Measurements from ENCODE around the gene JAKMIP1.
"Not testable (repeated sequence)": the region's sequence is repeated elsewhere in the genome, so short reads cannot be mapped to it uniquely, and the experiment has no call there.

The JAKMIP1 gene

DNA sequence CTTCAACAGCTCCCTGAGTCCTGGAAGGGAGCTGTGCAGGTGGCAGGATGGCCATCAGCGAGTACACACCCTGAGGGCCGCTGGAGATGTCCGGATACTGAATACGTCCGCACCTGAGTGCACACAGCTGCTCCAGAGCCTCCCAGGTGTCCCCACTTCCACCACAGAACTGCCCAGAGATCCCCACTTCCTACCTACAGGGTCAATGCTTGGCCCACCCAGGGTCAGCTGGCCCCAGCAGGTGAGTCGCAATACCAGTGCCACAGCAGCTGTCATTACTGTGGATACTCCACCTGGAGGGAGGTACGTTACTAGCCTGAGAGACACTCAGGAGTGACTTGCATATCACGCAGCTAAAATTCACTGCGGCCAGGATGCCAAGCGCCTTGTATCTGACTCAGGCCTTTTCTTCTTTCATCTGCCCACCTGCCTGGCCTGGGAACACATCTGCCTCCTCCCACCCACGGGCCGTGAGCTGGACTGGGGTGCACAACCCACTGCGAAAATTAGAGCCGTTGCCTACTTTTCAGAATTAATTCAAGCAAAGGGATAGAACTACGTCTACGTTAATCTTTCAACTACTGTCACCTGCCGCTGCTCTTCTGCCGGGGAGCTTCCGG lies 191.5 kb downstream of the JAKMIP1 start:
- Histone ChIP-seq H3K4me3 (ENCODE audit: low read length) (no peak overlapping the region), H3K4me1 (ENCODE audit: control insufficient read depth, low read length) (no peaks in the 10 kb centered on the region), H3K27me3 (ENCODE audit: control insufficient read depth, low read length) (no peaks in the 10 kb centered on the region), H3K9me3 (ENCODE audit: control insufficient read depth, insufficient read depth, low read length) (peaks cover 12% of the 10 kb centered on the region; the same call in 1 of the 2 replicates), H3F3A (ENCODE audit: control insufficient read depth, insufficient read depth) (no peaks in the 10 kb centered on the region), H3K4me2 (ENCODE audit: low read length) (no peak overlapping the region), H3K9me2 (replicated peaks; ENCODE audit: control insufficient read depth, low read length) (no peaks in the 10 kb centered on the region), H3K79me2 (ENCODE audit: control insufficient read depth, low read length) (no peaks in the 10 kb centered on the region), H3K27ac (ENCODE audit: low read depth, low read length) (no peak overlapping the region), H3K36me3 (ENCODE audit: control insufficient read depth, low read length) (no peaks in the 10 kb centered on the region), H4K20me1 (ENCODE audit: control insufficient read depth, insufficient read depth, low read depth, low read length) (no peaks in the 10 kb centered on the region)
- no peak for TF ChIP-seq EZH2phosphoT487 (IDR thresholded peaks at IDR 0.05; ENCODE audit: borderline replicate concordance, low read length)
- TF ChIP-seq, protein P1, sequence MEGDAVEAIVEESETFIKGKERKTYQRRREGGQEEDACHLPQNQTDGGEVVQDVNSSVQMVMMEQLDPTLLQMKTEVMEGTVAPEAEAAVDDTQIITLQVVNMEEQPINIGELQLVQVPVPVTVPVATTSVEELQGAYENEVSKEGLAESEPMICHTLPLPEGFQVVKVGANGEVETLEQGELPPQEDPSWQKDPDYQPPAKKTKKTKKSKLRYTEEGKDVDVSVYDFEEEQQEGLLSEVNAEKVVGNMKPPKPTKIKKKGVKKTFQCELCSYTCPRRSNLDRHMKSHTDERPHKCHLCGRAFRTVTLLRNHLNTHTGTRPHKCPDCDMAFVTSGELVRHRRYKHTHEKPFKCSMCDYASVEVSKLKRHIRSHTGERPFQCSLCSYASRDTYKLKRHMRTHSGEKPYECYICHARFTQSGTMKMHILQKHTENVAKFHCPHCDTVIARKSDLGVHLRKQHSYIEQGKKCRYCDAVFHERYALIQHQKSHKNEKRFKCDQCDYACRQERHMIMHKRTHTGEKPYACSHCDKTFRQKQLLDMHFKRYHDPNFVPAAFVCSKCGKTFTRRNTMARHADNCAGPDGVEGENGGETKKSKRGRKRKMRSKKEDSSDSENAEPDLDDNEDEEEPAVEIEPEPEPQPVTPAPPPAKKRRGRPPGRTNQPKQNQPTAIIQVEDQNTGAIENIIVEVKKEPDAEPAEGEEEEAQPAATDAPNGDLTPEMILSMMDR (IDR thresholded peaks at IDR 0.05; ENCODE audit: low read depth, low read length, poor library complexity, severe bottlenecking): no peak

DNA sequence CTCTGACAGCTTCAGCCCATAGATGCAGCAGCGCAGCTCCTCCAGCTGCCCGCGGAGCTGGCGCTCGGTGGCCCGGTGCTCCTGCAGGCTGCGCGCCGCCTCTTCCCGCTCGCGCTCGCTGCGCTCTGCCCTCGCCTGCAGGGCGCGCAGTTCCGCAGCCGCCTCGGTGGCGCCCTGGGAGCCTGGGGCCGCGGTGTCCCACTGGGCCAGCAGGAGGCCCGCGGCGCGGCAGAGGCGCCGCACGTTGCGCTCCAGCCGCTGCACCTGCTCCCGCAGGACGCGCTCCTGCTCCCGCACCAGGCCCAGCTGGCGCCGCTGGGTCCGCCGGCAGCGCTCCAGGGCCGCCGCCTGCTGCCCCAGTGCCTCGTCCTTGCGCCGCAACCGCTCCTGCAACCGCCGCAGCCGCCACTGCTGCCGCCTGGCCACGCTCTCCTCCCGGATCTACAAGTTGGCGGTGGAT lies 192.2 kb downstream of the JAKMIP1 start:
- no peak overlapping the region for H3K4me2 ChIP-seq (ENCODE audit: low read length)
- H3K27ac ChIP-seq (ENCODE audit: low read depth, low read length): no peak overlapping the region
- H3F3A ChIP-seq (ENCODE audit: control insufficient read depth, insufficient read depth): no peaks in the 10 kb centered on the region
- H4K20me1 ChIP-seq (ENCODE audit: control insufficient read depth, insufficient read depth, low read depth, low read length): no peaks in the 10 kb centered on the region
- no peaks in the 10 kb centered on the region for H3K9me2 ChIP-seq (replicated peaks; ENCODE audit: control insufficient read depth, low read length)
- peaks cover 15% of the 10 kb centered on the region; the same call in 1 of the 2 replicates for H3K9me3 ChIP-seq (ENCODE audit: control insufficient read depth, insufficient read depth, low read length)
- no peak overlapping the region for H3K4me3 ChIP-seq (ENCODE audit: low read length)
- H3K27me3 ChIP-seq (ENCODE audit: control insufficient read depth, low read length): no peaks in the 10 kb centered on the region
- H3K79me2 ChIP-seq (ENCODE audit: control insufficient read depth, low read length): no peaks in the 10 kb centered on the region
- no peaks in the 10 kb centered on the region for H3K4me1 ChIP-seq (ENCODE audit: control insufficient read depth, low read length)
- H3K36me3 ChIP-seq (ENCODE audit: control insufficient read depth, low read length): no peaks in the 10 kb centered on the region
- TF ChIP-seq, protein P1 (IDR thresholded peaks at IDR 0.05; ENCODE audit: low read depth, low read length, poor library complexity, severe bottlenecking): no peak
- no peak for TF ChIP-seq EZH2phosphoT487 (IDR thresholded peaks at IDR 0.05; ENCODE audit: borderline replicate concordance, low read length)

DNA sequence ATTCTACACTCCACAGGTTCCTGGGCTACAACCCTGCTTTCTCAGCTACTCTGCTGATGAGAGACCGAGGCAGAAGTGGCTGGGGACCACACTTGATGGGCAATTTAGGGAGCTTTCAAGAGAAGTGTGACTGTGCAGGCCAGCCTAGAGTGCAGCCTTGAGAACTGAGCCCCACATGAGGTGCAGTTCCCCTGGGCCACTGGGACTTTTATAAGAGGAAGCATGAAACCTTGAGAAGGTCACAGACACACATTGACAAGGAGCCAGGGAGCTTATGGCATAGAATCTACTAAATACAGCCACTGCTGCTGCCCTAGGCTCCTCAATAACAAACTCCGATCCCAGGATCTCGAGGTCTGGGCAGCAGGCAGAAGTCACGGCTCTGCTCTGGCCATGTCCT lies 195.2 kb downstream of the JAKMIP1 start:
- Histone ChIP-seq H4K20me1 (ENCODE audit: control insufficient read depth, insufficient read depth, low read depth, low read length) (no peaks in the 10 kb centered on the region), H3K4me1 (ENCODE audit: control insufficient read depth, low read length) (no peaks in the 10 kb centered on the region), H3K4me2 (ENCODE audit: low read length) (no peak overlapping the region), H3K27ac (ENCODE audit: low read depth, low read length) (no peak overlapping the region), H3K4me3 (ENCODE audit: low read length) (no peak overlapping the region), H3K27me3 (ENCODE audit: control insufficient read depth, low read length) (no peaks in the 10 kb centered on the region), H3K9me2 (replicated peaks; ENCODE audit: control insufficient read depth, low read length) (no peaks in the 10 kb centered on the region), H3K79me2 (ENCODE audit: control insufficient read depth, low read length) (no peaks in the 10 kb centered on the region), H3K36me3 (ENCODE audit: control insufficient read depth, low read length) (no peaks in the 10 kb centered on the region), H3F3A (ENCODE audit: control insufficient read depth, insufficient read depth) (no peaks in the 10 kb centered on the region), H3K9me3 (ENCODE audit: control insufficient read depth, insufficient read depth, low read length) (peaks cover 15% of the 10 kb centered on the region; the same call in 1 of the 2 replicates)
- no peak for TF ChIP-seq EZH2phosphoT487 (IDR thresholded peaks at IDR 0.05; ENCODE audit: borderline replicate concordance, low read length)
- TF ChIP-seq, protein P1 (IDR thresholded peaks at IDR 0.05; ENCODE audit: low read depth, low read length, poor library complexity, severe bottlenecking): no peak

DNA sequence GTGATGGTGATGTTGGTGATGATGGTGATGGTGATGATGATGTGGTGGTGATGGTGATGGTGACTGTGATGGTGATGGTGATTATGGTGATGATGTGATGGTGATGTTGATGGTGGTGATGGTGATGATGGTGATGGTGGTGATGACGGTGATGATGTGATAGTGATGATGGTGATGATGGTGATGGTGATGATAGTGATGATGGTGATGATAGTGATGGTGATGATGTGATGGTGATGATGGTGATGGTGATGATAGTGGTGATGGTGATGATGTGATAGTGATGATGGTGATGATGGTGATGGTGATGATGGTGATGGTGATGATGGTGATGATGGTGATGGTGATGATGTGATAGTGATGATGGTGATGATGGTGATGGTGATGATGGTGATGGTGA lies 196.9 kb downstream of the JAKMIP1 start:
- not testable (repeated sequence) for H3K79me2 ChIP-seq (ENCODE audit: control insufficient read depth, low read length); H3K4me1 ChIP-seq (ENCODE audit: control insufficient read depth, low read length); H3F3A ChIP-seq (ENCODE audit: control insufficient read depth, insufficient read depth); H3K36me3 ChIP-seq (ENCODE audit: control insufficient read depth, low read length); H3K9me2 ChIP-seq (replicated peaks; ENCODE audit: control insufficient read depth, low read length); H4K20me1 ChIP-seq (ENCODE audit: control insufficient read depth, insufficient read depth, low read depth, low read length); H3K27me3 ChIP-seq (ENCODE audit: control insufficient read depth, low read length); H3K4me2 ChIP-seq (ENCODE audit: low read length); H3K4me3 ChIP-seq (ENCODE audit: low read length); H3K27ac ChIP-seq (ENCODE audit: low read depth, low read length)
- peaks cover 15% of the 10 kb centered on the region; the same call in 1 of the 2 replicates for H3K9me3 ChIP-seq (ENCODE audit: control insufficient read depth, insufficient read depth, low read length)
